ENCODE results near the gene EPB41.
"Not testable (repeated sequence)": the region's sequence is repeated elsewhere in the genome, so short reads cannot be mapped to it uniquely, and the experiment has no call there.

EPB41 gene

DNA sequence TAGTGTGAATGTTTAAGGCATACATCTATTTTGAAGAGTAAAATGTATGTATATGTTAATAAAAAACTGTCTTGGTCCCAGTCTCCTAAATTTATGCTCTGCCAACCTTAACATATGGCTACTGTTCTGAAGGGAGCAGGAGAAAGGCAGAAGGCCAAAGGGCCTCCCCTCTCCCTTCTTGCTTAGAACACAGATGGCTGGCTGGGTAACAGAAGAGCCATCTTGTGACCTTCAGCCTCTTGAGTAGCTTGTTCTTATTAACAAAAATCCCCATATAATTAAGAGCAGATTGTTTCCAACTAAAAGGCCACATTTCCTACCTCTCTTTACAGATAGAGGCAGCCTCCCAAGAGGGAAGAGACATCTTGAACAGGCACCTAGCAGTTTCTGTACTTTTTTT is 36.1 kb downstream of the EPB41 start:
- in situ Hi-C loops (cut with MboI; ENCODE audit: low pct_unique_long_range_greater_than_20kb, low sequenced_read_pairs, unreplicated experiment), result no loop called here
- no peak for DNase-seq (ENCODE audit: low spot score)
- TF ChIP-seq, protein P1, sequence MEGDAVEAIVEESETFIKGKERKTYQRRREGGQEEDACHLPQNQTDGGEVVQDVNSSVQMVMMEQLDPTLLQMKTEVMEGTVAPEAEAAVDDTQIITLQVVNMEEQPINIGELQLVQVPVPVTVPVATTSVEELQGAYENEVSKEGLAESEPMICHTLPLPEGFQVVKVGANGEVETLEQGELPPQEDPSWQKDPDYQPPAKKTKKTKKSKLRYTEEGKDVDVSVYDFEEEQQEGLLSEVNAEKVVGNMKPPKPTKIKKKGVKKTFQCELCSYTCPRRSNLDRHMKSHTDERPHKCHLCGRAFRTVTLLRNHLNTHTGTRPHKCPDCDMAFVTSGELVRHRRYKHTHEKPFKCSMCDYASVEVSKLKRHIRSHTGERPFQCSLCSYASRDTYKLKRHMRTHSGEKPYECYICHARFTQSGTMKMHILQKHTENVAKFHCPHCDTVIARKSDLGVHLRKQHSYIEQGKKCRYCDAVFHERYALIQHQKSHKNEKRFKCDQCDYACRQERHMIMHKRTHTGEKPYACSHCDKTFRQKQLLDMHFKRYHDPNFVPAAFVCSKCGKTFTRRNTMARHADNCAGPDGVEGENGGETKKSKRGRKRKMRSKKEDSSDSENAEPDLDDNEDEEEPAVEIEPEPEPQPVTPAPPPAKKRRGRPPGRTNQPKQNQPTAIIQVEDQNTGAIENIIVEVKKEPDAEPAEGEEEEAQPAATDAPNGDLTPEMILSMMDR (IDR thresholded peaks at IDR 0.05; ENCODE audit: extremely low read depth, insufficient read depth, missing control alignments), result no peak

DNA sequence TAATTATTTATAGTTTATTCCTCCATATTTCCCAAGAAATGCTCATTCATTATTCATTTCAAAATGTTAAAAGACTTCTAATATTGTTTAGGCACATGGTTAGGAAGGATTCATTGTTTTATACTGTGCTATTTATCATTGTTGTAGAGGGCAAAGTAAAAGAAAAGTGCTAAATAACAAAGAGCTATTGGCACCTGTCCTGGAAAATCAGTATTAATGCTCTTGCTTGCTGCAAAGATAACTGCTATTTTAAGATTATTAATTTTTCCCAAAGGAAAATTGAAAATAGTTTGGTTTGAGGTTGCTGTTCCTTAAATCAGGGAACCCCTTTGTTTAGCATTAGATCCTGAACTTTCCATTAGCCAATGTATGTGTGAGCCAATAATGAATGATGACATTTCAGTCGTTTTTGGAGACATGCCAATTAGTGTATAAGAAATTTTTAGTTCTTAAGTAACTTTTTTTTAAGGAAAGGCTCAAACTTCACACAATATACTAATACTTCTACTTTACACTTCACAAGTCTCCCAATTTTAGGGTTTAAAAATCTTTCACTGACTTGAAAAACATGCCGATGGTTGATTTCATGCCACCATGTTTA is 39.9 kb downstream of the EPB41 start:
- in situ Hi-C loops (cut with MboI; ENCODE audit: low pct_unique_long_range_greater_than_20kb, low sequenced_read_pairs, unreplicated experiment), result no loop called here
- DNase-seq (ENCODE audit: low spot score), result no peak
- TF ChIP-seq, protein P1 (IDR thresholded peaks at IDR 0.05; ENCODE audit: extremely low read depth, insufficient read depth, missing control alignments), result no peak

DNA sequence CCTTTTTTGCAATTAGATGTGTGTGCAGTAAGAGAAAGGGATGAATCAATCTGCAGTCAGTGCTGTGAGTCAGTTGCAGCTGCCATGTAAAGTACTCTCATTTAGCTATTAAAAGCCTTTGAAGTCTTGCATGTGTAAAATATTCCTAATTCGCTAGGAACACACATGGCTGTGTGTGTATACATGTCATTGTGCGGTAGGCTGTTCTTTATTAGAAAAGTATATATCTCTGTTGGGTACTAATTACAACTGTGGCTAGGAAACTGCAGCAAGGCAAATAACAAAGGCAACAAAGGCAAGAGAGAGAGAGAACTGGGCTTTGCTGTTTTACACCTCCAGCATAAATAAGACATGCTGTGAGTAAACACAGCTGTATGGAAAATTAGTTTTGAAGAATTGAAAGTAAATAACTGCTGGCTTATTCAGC is 41.7 kb downstream of the EPB41 start:
- in situ Hi-C loops (cut with MboI; ENCODE audit: low pct_unique_long_range_greater_than_20kb, low sequenced_read_pairs, unreplicated experiment), result no loop called here
- TF ChIP-seq, protein P1 (IDR thresholded peaks at IDR 0.05; ENCODE audit: extremely low read depth, insufficient read depth, missing control alignments), result no peak
- DNase-seq (ENCODE audit: low spot score), result no peak

DNA sequence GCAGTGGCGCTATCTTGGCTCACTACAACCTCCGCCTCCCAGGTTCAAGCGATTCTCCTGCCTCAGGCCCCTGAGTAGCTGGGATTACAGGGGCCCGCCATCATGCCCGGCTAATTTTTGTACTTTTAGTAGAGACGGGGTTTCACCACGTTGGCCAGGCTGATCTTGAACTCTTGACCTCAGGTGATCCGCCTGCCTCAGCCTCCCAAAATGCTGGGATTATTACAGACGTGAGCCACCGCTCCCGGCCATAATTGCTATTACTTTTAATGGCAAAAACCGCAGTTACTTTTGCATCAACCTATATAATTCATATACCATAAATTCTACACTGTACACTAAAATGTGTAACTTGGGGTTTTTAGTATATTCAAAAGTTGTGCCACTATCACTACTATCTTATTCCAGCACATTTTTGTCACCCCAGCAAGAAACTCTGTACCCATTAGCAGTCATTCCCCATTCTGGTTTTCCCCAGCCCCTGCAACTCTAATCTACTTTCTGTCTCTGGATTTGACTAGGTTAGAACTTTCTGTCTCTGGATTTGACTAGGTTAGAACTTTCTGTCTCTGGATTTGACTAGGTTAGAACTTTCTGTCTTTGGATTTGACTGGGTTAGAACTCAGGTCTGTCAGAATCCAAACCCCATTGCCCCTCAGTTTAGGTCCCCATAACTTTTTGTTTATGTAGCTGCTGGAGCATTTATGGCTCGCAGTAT is 47.9 kb downstream of the EPB41 start:
- DNase-seq (ENCODE audit: low spot score); in situ Hi-C loops (cut with MboI; ENCODE audit: low pct_unique_long_range_greater_than_20kb, low sequenced_read_pairs, unreplicated experiment): not testable (repeated sequence)

DNA sequence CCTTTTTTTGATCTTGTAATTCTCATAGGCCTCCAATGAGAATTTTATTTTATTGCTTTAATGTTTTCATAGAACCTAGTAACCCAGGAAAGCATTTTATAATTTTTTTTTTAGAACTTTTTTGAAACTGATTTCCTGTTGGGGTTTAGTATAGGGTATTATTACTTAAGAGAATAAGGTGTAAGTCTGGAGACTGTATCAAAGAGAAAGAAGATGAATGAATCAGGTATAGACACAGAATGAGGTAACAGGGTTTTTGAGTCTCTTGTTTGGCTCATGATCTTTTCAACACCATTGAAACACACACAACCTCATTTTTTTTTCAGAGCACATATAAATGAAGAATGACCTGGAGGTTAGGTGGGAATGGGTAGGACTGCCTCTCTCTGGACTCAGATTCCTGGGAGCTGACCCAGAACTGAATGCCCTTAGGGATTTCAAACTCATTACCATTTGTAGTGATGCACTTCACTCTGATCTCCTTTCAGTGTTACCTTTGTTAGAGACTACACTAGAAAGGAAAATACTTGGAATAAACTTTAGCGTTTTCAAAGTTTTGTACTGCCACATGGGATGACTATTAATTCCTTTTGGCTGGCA is 51.0 kb downstream of the EPB41 start:
- no peak for DNase-seq (ENCODE audit: low spot score)
- TF ChIP-seq, protein P1 (IDR thresholded peaks at IDR 0.05; ENCODE audit: extremely low read depth, insufficient read depth, missing control alignments), result no peak
- in situ Hi-C loops (cut with MboI; ENCODE audit: low pct_unique_long_range_greater_than_20kb, low sequenced_read_pairs, unreplicated experiment), result no loop called here

DNA sequence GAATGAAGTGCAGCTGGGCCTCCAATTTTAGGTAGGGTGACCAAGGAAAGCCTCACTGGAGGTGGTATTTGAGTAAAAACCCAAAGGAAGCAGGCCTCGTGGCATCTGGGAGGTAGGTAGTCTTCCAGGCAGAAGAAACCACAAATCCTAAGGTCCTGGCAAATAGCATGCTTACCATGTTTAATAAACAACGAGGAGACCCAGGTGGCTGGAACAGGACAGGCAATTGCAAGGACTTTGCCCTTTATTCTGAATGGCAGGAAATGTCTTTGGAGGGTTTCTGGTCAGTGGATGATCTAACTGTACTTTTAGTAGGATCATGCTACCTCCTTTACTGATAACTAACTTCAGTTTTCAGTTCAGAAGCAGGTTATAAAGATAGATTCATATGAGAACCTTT is 52.2 kb downstream of the EPB41 start:
- TF ChIP-seq, protein P1 (IDR thresholded peaks at IDR 0.05; ENCODE audit: extremely low read depth, insufficient read depth, missing control alignments), result no peak
- in situ Hi-C loops (cut with MboI; ENCODE audit: low pct_unique_long_range_greater_than_20kb, low sequenced_read_pairs, unreplicated experiment), result no loop called here
- DNase-seq (ENCODE audit: low spot score), result no peak
